K562 (cell line): ENCODE results near the gene ECI2. TPM values are rescaled to one million over a fixed set of nuclear protein-coding genes. Genes with fewer than 3 reads are reported as not detected.

Source experiments
- BRD9 ChIP-seq: fragments of 450-650 bp; IDR thresholded peaks from 2 replicates; pipeline ENCODE4 v1.6.1; 2018; ENCODE audit warnings: low read depth; ENCODE audit not compliant: partially characterized antibody
- CCAR2 ChIP-seq: fragments of 200-400 bp; formaldehyde crosslinking; IDR thresholded peaks from 2 replicates; pipeline ENCODE4 v1.6.1; 2017; ENCODE audit warnings: mild to moderate bottlenecking, low read depth, low read length
- DPF2 ChIP-seq: fragments of 450-650 bp; IDR thresholded peaks from 2 replicates; pipeline ENCODE4 v1.6.1; 2016
- ELF4 ChIP-seq: fragments of 450-650 bp; formaldehyde crosslinking; IDR thresholded peaks from 2 replicates; pipeline ENCODE4 v1.4.0; 2022; ENCODE audit warnings: missing genetic modification characterization
- ETV5 ChIP-seq: sonication (generic); formaldehyde crosslinking; IDR thresholded peaks from 2 replicates; pipeline ENCODE4 v1.4.0; 2020; ENCODE audit warnings: low read depth, mild to moderate bottlenecking, missing genetic modification reagents
- HBP1 ChIP-seq: fragments of 450-650 bp; formaldehyde crosslinking; IDR thresholded peaks from 2 replicates; pipeline ENCODE4 v1.4.0; 2022; ENCODE audit warnings: missing genetic modification characterization
- HDAC2 ChIP-seq: fragments of 450-650 bp; IDR thresholded peaks from 2 replicates; pipeline ENCODE4 v1.6.1; 2016; ENCODE audit warnings: mild to moderate bottlenecking
- KDM5B ChIP-seq: fragments of 200-600 bp; sonication (generic); IDR thresholded peaks from 2 replicates; pipeline ENCODE4 v1.6.1; 2012; ENCODE audit warnings: low read depth, mild to moderate bottlenecking, moderate library complexity, low read length, control low read depth, inconsistent platforms; ENCODE audit not compliant: insufficient replicate concordance
- MCM7 ChIP-seq, 2 experiments: fragments of 450-650 bp; IDR thresholded peaks; 2 replicates each; pipeline ENCODE4 v1.6.1; 2016 to 2018
- MXD1 ChIP-seq: fragments of 250-450 bp; sonication (Bioruptor Pico); IDR thresholded peaks from 2 replicates; pipeline ENCODE4 v1.8.0; 2021; ENCODE audit warnings: borderline replicate concordance, mild to moderate bottlenecking, moderate library complexity; ENCODE audit not compliant: poor library complexity, severe bottlenecking
- NFE2 ChIP-seq: IDR thresholded peaks from 2 replicates; pipeline ENCODE4 v1.6.1; 2014; ENCODE audit warnings: antibody characterized with exemption, low read depth
- PHF21A ChIP-seq: fragments of 450-650 bp; IDR thresholded peaks from 2 replicates; pipeline ENCODE4 v1.6.1; 2017; ENCODE audit warnings: low read depth, borderline replicate concordance
- PHF8 ChIP-seq: fragments of 200-600 bp; sonication (generic); IDR thresholded peaks from 2 replicates; pipeline ENCODE4 v1.6.1; 2012; ENCODE audit warnings: mixed run types, mild to moderate bottlenecking, inconsistent platforms, low read length, moderate library complexity, borderline replicate concordance
- SNRNP70 ChIP-seq: fragments of 200-400 bp; formaldehyde crosslinking; optimal IDR thresholded peaks from 2 replicates; pipeline ENCODE3; 2017; ENCODE audit warnings: low read depth, low read length
- SPI1 ChIP-seq: IDR thresholded peaks from 2 replicates; pipeline ENCODE4 v1.6.1; 2011; ENCODE audit warnings: low read depth, low read length, control low read depth, borderline replicate concordance
- TAF15 ChIP-seq: fragments of 200-400 bp; formaldehyde crosslinking; IDR thresholded peaks from 2 replicates; pipeline ENCODE4 v1.6.1; 2017; ENCODE audit warnings: mild to moderate bottlenecking, low read depth, low read length, moderate library complexity
- TCF7 ChIP-seq: sonication (generic); IDR thresholded peaks from 2 replicates; pipeline ENCODE4 v1.6.1; 2016; ENCODE audit warnings: antibody characterized with exemption, borderline replicate concordance
- TEAD2 ChIP-seq: fragments of 450-650 bp; IDR thresholded peaks from 2 replicates; pipeline ENCODE4 v1.6.1; 2016; ENCODE audit warnings: missing genetic modification characterization, control low read depth, missing compliant biosample characterization
- U2AF1 ChIP-seq: fragments of 200-400 bp; formaldehyde crosslinking; optimal IDR thresholded peaks from 2 replicates; pipeline ENCODE3; 2017; ENCODE audit warnings: mild to moderate bottlenecking, low read depth, low read length, moderate library complexity
- XRCC4 ChIP-seq: IDR thresholded peaks from one replicate; pipeline ENCODE4 v1.6.1; 2011; ENCODE audit not compliant: insufficient read depth, insufficient read length; ENCODE audit errors: extremely low read depth
- ZBTB26 ChIP-seq: fragments of 450-650 bp; formaldehyde crosslinking; IDR thresholded peaks from 2 replicates; pipeline ENCODE4 v1.4.0; 2022; ENCODE audit warnings: missing genetic modification characterization
- ZC3H11A ChIP-seq: IDR thresholded peaks from 2 replicates; pipeline ENCODE4 v1.6.1; 2012; ENCODE audit warnings: low read depth, low read length, improper control_type of control experiment
- ZNF140 ChIP-seq: fragments of 250-450 bp; sonication (Bioruptor Pico); IDR thresholded peaks from 2 replicates; pipeline ENCODE4 v1.8.0; 2021; ENCODE audit warnings: moderate library complexity, mild to moderate bottlenecking, inconsistent platforms
- ZNF311 ChIP-seq: fragments of 250-450 bp; sonication (Bioruptor Pico); IDR thresholded peaks from 2 replicates; pipeline ENCODE4 v1.4.0; 2020; ENCODE audit warnings: mild to moderate bottlenecking, moderate library complexity
- ZNF655 ChIP-seq: fragments of 250-450 bp; sonication (Bioruptor Pico); IDR thresholded peaks from 2 replicates; pipeline ENCODE4 v1.5.0; 2021
- ZSCAN32 ChIP-seq: fragments of 450-650 bp; formaldehyde crosslinking; IDR thresholded peaks from 2 replicates; pipeline ENCODE4 v1.4.0; 2020; ENCODE audit warnings: mild to moderate bottlenecking, moderate library complexity
- polyA plus RNA-seq, 8 experiments: library from polyadenylated mRNA; depleted of rRNA in 4 of 8; stranded (reverse) in 5 of 8; unstranded in 3 of 8; fragments of >200 nt; fragmentation: Nextera tagmentation in 2 of 8; fragmentation: Illumina TruSeq in 1 of 8; extraction: Ambion mirVana in 2 of 8; extraction: Trizol in 1 of 8; gene quantifications; 2 replicates each; pipeline versions ENCODE4 v1.2.1 to v1.2.3, GENCODE V29; 2011 to 2014; ENCODE audit warnings: inconsistent platforms in 1 of 8, missing spikeins in 1 of 8
- total RNA-seq, 7 experiments: library from RNA; depleted of rRNA in 6 of 7; stranded (reverse); fragments of >200 nt in 6 of 7; fragmentation: Illumina TruSeq in 2 of 7; extraction: Trizol in 2 of 7; gene quantifications; 2 replicates each; pipeline versions ENCODE4 v1.2.1 to v1.2.3, GENCODE V29; 2011 to 2021; ENCODE audit warnings: low replicate concordance in 1 of 7

The ECI2 gene
- total and polyA plus RNA-seq, 9 of the 15 experiments (the other 6 are each of a cell fraction or from before 2014, with no cell fraction given) = 80.7 to 377 (median 142) TPM

- TF ChIP-seq MXD1 = no peak
- TF ChIP-seq ZNF140 (CRISPR knock-in tag) = no peak
- no peak for TF ChIP-seq ZNF655 (CRISPR knock-in tag)
- TF ChIP-seq TCF7 = no peak
- peak; percentile 77 for TF ChIP-seq HDAC2
- no peak for TF ChIP-seq MCM7 (IDR thresholded peaks at IDR 0.05)
- TF ChIP-seq DPF2 = peak; percentile 69; the same call in 1 of the 2 replicates
- TF ChIP-seq U2AF1 = no peak
- no peak for TF ChIP-seq ZBTB26 (CRISPR knock-in tag)
- TF ChIP-seq ZNF311 (CRISPR knock-in tag) = no peak
- TF ChIP-seq PHF8 = peak; percentile 56; the same call in 1 of the 2 replicates
- TF ChIP-seq BRD9 = no peak
- TF ChIP-seq ETV5 (CRISPR knock-in tag) = peak; percentile 54; the same call in 1 of the 2 replicates
- TF ChIP-seq SPI1 = peak; percentile 67; the same call in 1 of the 2 replicates
- no peak for TF ChIP-seq ZSCAN32 (CRISPR knock-in tag)
- peak; percentile 81 for TF ChIP-seq NFE2
- no peak for TF ChIP-seq CCAR2
- no peak for TF ChIP-seq SNRNP70
- TF ChIP-seq ELF4 (CRISPR knock-in tag) = 0 out of 2 replicates have a peak, but pooled peaks have one; percentile 53
- TF ChIP-seq HBP1 = no peak
- TF ChIP-seq XRCC4 = no peak
- no peak for TF ChIP-seq TEAD2 (tag)
- TF ChIP-seq ZC3H11A = no peak
- no peak for TF ChIP-seq PHF21A
- peak; percentile 50 for TF ChIP-seq KDM5B
- TF ChIP-seq TAF15 = no peak
Measured at GRCh38 chr6:4135665-4136353, 434 bp upstream of the ECI2 start (continued).
